ENCODE measurements around the gene FXYD3. TPM values are rescaled to one million over a fixed set of nuclear protein-coding genes. Genes with fewer than 3 reads are reported as not detected.
"Not testable (repeated sequence)": the region's sequence is repeated elsewhere in the genome, so short reads cannot be mapped to it uniquely, and the experiment has no call there.

Gene FXYD3
- total RNA-seq, 1 donor from 2014 or later, result not detected

GRCh38 chr19:35127871-35128270, 12.2 kb downstream of the FXYD3 start:
- H3K4me1 Mint-ChIP-seq (ENCODE audit: low read depth, unreplicated experiment), result peaks cover 5% of the 10 kb centered on the region
- no peak for DNase-seq
- H3K36me3 Mint-ChIP-seq (ENCODE audit: unreplicated experiment), result peaks cover 4% of the 10 kb centered on the region
- H3K27ac Mint-ChIP-seq (ENCODE audit: unreplicated experiment), result no peak overlapping the region
- peaks cover 10% of the 10 kb centered on the region for H3K27me3 Mint-ChIP-seq (ENCODE audit: unreplicated experiment)
- no peak overlapping the region for H3K4me3 Mint-ChIP-seq (ENCODE audit: unreplicated experiment)
- no peak for TF ChIP-seq CTCF (IDR thresholded peaks at IDR 0.05; ENCODE audit: partially characterized antibody, unreplicated experiment)
- peaks cover 5% of the 10 kb centered on the region for H3K9me3 Mint-ChIP-seq (ENCODE audit: unreplicated experiment)

GRCh38 chr19:35128398-35129057, 12.9 kb downstream of the FXYD3 start:
- peaks cover 5% of the 10 kb centered on the region for H3K9me3 Mint-ChIP-seq (ENCODE audit: unreplicated experiment)
- peaks cover 4% of the 10 kb centered on the region for H3K36me3 Mint-ChIP-seq (ENCODE audit: unreplicated experiment)
- H3K27ac Mint-ChIP-seq (ENCODE audit: unreplicated experiment), result no peak overlapping the region
- peaks cover 5% of the 10 kb centered on the region for H3K4me1 Mint-ChIP-seq (ENCODE audit: low read depth, unreplicated experiment)
- no peak for DNase-seq
- peaks cover 10% of the 10 kb centered on the region for H3K27me3 Mint-ChIP-seq (ENCODE audit: unreplicated experiment)
- no peak for TF ChIP-seq CTCF (IDR thresholded peaks at IDR 0.05; ENCODE audit: partially characterized antibody, unreplicated experiment)
- H3K4me3 Mint-ChIP-seq (ENCODE audit: unreplicated experiment), result no peak overlapping the region

- not testable (repeated sequence) for H3K9me3 Mint-ChIP-seq (ENCODE audit: unreplicated experiment); H3K4me1 Mint-ChIP-seq (ENCODE audit: low read depth, unreplicated experiment); DNase-seq; H3K4me3 Mint-ChIP-seq (ENCODE audit: unreplicated experiment); H3K36me3 Mint-ChIP-seq (ENCODE audit: unreplicated experiment)
- Mint-ChIP-seq H3K27ac (ENCODE audit: unreplicated experiment) (peak overlapping the region; percentile 49), H3K27me3 (ENCODE audit: unreplicated experiment) (peaks cover 11% of the 10 kb centered on the region)
Measured at GRCh38 chr19:35129724-35130274, 14.2 kb downstream of the FXYD3 start.

- peaks cover 7% of the 10 kb centered on the region for H3K4me1 Mint-ChIP-seq (ENCODE audit: low read depth, unreplicated experiment)
- H3K27ac Mint-ChIP-seq (ENCODE audit: unreplicated experiment), result no peak overlapping the region
- no peak overlapping the region for H3K4me3 Mint-ChIP-seq (ENCODE audit: unreplicated experiment)
- no peak for DNase-seq
- TF ChIP-seq CTCF (IDR thresholded peaks at IDR 0.05; ENCODE audit: partially characterized antibody, unreplicated experiment), result no peak
- peaks cover 6% of the 10 kb centered on the region for H3K9me3 Mint-ChIP-seq (ENCODE audit: unreplicated experiment)
- peaks cover 9% of the 10 kb centered on the region for H3K36me3 Mint-ChIP-seq (ENCODE audit: unreplicated experiment)
- H3K27me3 Mint-ChIP-seq (ENCODE audit: unreplicated experiment), result peaks cover 12% of the 10 kb centered on the region
Measured at GRCh38 chr19:35130761-35131720, 15.4 kb downstream of the FXYD3 start.

- Mint-ChIP-seq H3K27ac (ENCODE audit: unreplicated experiment) (peak overlapping the region; percentile 2), H3K36me3 (ENCODE audit: unreplicated experiment) (peaks cover 9% of the 10 kb centered on the region), H3K4me3 (ENCODE audit: unreplicated experiment) (no peak overlapping the region), H3K27me3 (ENCODE audit: unreplicated experiment) (peaks cover 10% of the 10 kb centered on the region), H3K9me3 (ENCODE audit: unreplicated experiment) (peaks cover 6% of the 10 kb centered on the region), H3K4me1 (ENCODE audit: low read depth, unreplicated experiment) (peaks cover 7% of the 10 kb centered on the region)
- DNase-seq, result no peak
- TF ChIP-seq CTCF (IDR thresholded peaks at IDR 0.05; ENCODE audit: partially characterized antibody, unreplicated experiment), result no peak
Measured at GRCh38 chr19:35132254-35132653, 16.6 kb downstream of the FXYD3 start.
